Activated CD8-positive, alpha-beta T cell treated with anti-CD3 and anti-CD28 coated beads, Interleukin-2, amount 10 ng/mL, durations not matched to agents 7 days and 5 days (primary cell): ENCODE measurements around the gene CSNK1G3. TPM values are rescaled to one million over a fixed set of nuclear protein-coding genes. Genes with fewer than 3 reads are reported as not detected.

Experiments used
- ATAC-seq: fragments of 150-1000 bp; cut with Tn5 transposase; one replicate; pipeline ENCODE4 v1.10.0; 2021; ENCODE audit warnings: moderate library complexity
- CTCF ChIA-PET: fragments of 350-600 bp; sonication (Branson Sonifier 250); formaldehyde crosslinking; loops from one replicate; lab custom pipeline; 2021; ENCODE audit warnings: antibody characterized with exemption; lab: Charles Lee
- POLR2A ChIA-PET: fragments of 350-600 bp; sonication (Branson Sonifier 250); formaldehyde crosslinking; loops from one replicate; lab custom pipeline; 2021; ENCODE audit warnings: antibody characterized with exemption; lab: Charles Lee
- DNase-seq: peaks from one replicate; pipeline ENCODE4 v3.0.0-alpha.2; 2020
- H3K27ac Mint-ChIP-seq: one replicate; pipeline ENCODE4 v1.8.0; 2021; ENCODE audit warnings: mild to moderate bottlenecking, mixed read lengths
- H3K27me3 Mint-ChIP-seq: one replicate; pipeline ENCODE4 v1.8.0; 2021; ENCODE audit warnings: low read depth, mixed read lengths
- H3K36me3 Mint-ChIP-seq: one replicate; pipeline ENCODE4 v1.8.0; 2021; ENCODE audit warnings: low read depth, mixed read lengths
- H3K4me1 Mint-ChIP-seq: one replicate; pipeline ENCODE4 v1.8.0; 2021; ENCODE audit warnings: low read depth, mixed read lengths
- H3K4me3 Mint-ChIP-seq: one replicate; pipeline ENCODE4 v1.8.0; 2021; ENCODE audit warnings: mild to moderate bottlenecking, mixed read lengths
- H3K9me3 Mint-ChIP-seq: one replicate; pipeline ENCODE4 v1.8.0; 2022; ENCODE audit warnings: mixed read lengths; ENCODE audit not compliant: insufficient read depth
- total RNA-seq, 2 experiments: library from RNA; stranded (reverse); gene quantifications; one replicate each; pipeline ENCODE4 v1.2.3, GENCODE V29; 2021

CSNK1G3 gene
- total RNA-seq, 2 experiments from 2014 or later, result 26.9 to 28.6 TPM

DNA sequence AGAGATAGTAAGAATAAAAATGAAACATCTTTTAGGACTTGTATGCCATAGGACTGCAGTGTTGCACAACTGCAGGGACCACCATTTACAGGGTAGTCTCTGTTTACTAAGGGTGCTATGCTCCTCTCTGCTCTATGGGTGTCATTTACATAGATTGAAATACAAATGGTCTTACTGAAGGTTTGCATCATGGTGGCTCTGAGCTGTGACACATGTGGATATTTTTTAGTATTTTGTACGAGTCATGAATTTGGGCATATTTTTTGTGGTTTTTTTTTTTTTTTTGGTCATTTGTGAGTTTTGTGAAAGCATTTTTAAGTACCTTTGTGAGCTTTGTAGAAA is 47.4 kb downstream of the CSNK1G3 start:
- no peak for DNase-seq
- Mint-ChIP-seq H3K27me3 (no peaks in the 10 kb centered on the region), H3K4me3 (no peak overlapping the region), H3K36me3 (peaks cover 20% of the 10 kb centered on the region), H3K9me3 (no peaks in the 10 kb centered on the region), H3K27ac (no peak overlapping the region), H3K4me1 (no peaks in the 10 kb centered on the region)
- CTCF ChIA-PET, result no interaction called here
- ATAC-seq, result no peak
- POLR2A ChIA-PET, result no interaction called here

DNA sequence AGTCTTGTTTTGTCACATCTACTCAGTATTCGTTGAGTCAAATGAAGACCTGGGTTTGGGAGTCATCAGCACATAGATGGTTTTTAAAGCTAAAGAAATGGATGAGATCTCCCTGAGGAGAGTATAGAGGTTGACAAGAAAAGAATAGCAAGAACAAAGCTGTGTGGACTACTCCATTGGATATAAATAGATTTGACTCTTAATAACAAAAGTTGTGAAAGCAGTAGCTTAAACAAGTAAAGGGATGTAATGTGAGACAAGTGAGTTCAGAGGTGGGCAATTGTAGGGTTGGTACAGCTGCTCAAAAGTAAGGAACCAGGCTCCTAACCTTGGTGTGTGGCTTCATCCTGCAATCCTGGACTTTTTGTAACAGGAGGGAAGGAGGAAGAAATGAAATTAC is 49.3 kb downstream of the CSNK1G3 start:
- ChIA-PET POLR2A (interaction anchor here (1.5 kb wide), 1 partner anchor 49 kb away, joined by 3 read pairs; the partner anchor contains the start of gene CSNK1G3), CTCF (interaction anchor here (0.9 to 1.0 kb wide), 3 partner anchors 9 to 139 kb away, joined by 4 read pairs; no protein-coding TSS in a partner anchor)
- Mint-ChIP-seq H3K36me3 (peaks cover 29% of the 10 kb centered on the region), H3K4me3 (no peak overlapping the region), H3K4me1 (no peaks in the 10 kb centered on the region), H3K9me3 (peaks cover 4% of the 10 kb centered on the region), H3K27me3 (no peaks in the 10 kb centered on the region), H3K27ac (no peak overlapping the region)
- ATAC-seq (no peak), DNase-seq (no peak)

DNA sequence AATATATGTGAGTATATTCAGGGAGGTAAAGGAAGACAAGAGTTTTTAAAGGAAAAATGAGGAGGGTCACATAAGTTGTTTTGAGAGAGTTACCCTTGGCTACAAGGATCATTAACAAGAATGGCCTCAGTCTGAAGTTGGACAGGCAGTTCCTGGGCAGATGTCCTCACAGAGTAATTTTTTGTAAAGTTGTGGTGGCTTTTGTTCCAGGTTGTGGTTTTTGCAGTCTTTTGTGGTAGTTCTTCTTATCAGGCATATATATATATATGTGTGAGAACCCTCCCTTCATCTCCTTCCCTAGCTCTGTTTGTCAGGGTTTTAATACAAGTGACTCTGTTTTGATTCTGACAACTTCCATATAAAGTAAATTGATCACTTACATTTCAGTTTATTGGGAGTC is 60.0 kb downstream of the CSNK1G3 start:
- Mint-ChIP-seq H3K36me3 (peaks cover 19% of the 10 kb centered on the region), H3K27me3 (no peaks in the 10 kb centered on the region), H3K27ac (no peak overlapping the region), H3K4me1 (peaks cover 16% of the 10 kb centered on the region), H3K4me3 (no peak overlapping the region), H3K9me3 (no peaks in the 10 kb centered on the region)
- ATAC-seq (no peak), DNase-seq (no peak)
- POLR2A ChIA-PET, result no interaction called here
- CTCF ChIA-PET, result interaction anchor here (1.2 kb wide), 1 partner anchor 148 kb away, joined by 3 read pairs; no protein-coding TSS in a partner anchor

DNA sequence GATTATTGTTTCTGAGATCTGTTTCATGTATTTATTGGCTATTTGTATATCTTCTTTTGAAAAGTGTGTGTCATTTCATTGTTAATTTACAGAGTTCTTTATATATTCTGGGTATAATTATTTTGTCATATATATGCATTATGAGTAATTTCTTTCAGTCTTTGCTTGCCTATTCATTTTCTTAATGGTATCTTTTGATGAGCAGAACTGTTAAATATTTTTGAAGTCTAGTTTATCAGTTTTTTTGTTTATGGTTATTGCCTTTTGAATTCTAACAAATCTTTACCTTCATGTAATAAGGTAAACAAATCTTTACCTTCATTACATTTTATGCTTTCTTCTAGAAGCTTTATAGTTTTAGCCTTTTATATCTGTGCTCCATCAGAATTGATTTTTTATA is 66.4 kb downstream of the CSNK1G3 start:
- POLR2A ChIA-PET, result no interaction called here

DNA sequence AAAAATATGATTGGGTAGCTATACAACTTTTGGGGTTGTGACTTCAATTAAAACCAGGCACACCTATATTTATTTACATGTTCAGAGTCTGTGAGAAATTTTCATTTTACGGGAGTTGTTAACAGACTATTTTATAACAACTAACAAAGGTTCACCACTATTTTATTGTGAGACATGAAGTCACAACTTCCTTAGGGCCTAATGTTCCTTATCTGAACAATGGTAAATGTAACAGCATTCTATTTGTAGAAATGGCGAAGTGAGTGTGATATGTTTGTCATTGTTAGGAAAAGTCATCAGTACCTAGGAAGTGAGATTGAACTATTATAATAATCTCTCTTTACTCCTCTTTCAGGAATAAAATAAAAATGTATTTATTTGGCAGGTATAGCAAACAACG is 67.4 kb downstream of the CSNK1G3 start:
- H3K27me3 Mint-ChIP-seq, result no peaks in the 10 kb centered on the region
- DNase-seq (no peak), ATAC-seq (no peak)
- H3K4me3 Mint-ChIP-seq, result no peak overlapping the region
- H3K4me1 Mint-ChIP-seq, result no peaks in the 10 kb centered on the region
- no peaks in the 10 kb centered on the region for H3K9me3 Mint-ChIP-seq
- ChIA-PET POLR2A (no interaction called here), CTCF (no interaction called here)
- H3K36me3 Mint-ChIP-seq, result peaks cover 29% of the 10 kb centered on the region
- no peak overlapping the region for H3K27ac Mint-ChIP-seq

More for the DNA sequence above, 66.4 kb downstream of the CSNK1G3 start:
- DNase-seq (no peak), ATAC-seq (no peak)
- no peak overlapping the region for H3K27ac Mint-ChIP-seq
- H3K9me3 Mint-ChIP-seq, result no peaks in the 10 kb centered on the region
- H3K27me3 Mint-ChIP-seq, result no peaks in the 10 kb centered on the region
- CTCF ChIA-PET, result interaction anchor here (0.7 kb wide), 1 partner anchor 234 kb away, joined by 3 read pairs; no protein-coding TSS in a partner anchor
- H3K4me3 Mint-ChIP-seq, result no peak overlapping the region
- peaks cover 26% of the 10 kb centered on the region for H3K36me3 Mint-ChIP-seq
- H3K4me1 Mint-ChIP-seq, result no peaks in the 10 kb centered on the region

DNA sequence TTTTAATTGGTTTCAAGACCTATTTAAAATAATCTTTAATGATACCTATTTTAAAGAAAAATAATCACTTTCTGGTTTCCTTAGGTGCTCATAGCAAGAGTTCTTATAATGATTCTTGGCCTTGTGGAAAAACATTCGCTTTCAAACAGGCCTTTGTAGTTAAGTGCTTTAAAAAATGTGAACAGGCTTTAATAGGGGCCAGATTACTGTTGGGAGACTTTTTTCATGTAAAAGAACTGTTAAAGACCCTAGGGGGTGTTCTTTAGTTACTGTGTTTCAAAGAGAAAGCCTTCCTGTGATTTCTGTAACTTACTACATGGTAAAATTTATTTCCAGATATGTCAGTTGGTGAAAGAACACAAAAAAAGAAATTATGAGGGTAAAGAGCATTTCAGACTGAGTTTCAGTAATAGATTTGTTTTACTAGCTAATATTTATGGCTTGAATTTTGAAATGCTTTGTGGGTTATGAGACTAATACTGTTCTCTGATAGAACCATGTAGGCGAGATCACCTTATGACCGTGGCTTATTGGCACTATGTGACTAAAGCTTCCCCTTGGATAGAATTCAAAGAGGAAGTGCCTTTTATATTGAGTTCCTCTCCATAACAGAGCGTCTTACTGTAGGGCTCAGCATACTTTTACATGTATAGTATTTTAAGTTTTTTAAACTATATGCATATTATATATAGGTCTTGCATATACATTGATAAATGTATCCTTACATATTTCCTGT is 70.7 kb downstream of the CSNK1G3 start:
- ChIA-PET CTCF (no interaction called here), POLR2A (no interaction called here)
- H3K27ac Mint-ChIP-seq, result no peak overlapping the region
- DNase-seq (no peak), ATAC-seq (no peak)
- peaks cover 25% of the 10 kb centered on the region for H3K36me3 Mint-ChIP-seq
- H3K4me3 Mint-ChIP-seq, result no peak overlapping the region
- H3K9me3 Mint-ChIP-seq, result no peaks in the 10 kb centered on the region
- no peaks in the 10 kb centered on the region for H3K4me1 Mint-ChIP-seq
- H3K27me3 Mint-ChIP-seq, result no peaks in the 10 kb centered on the region

DNA sequence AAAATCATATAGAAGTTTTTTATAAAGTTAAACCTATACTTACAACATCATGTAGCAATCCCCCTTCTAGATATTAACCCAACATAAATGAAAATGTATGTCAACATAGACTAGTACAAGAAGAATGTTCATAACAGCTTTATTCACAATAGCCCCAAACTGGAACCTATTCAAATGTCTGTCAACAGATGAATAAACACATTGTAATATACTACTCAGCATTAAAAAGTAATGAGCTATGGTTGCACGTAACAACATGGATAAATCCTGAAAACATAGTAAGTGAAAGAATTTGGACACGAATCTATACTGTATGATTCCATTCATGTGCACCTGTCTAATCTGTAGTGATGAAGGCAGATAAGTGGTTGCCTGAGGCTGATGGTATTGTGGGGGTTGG is 73.9 kb downstream of the CSNK1G3 start:
- Mint-ChIP-seq H3K4me3 (no peak overlapping the region), H3K27me3 (no peaks in the 10 kb centered on the region), H3K9me3 (no peaks in the 10 kb centered on the region), H3K27ac (no peak overlapping the region), H3K4me1 (no peaks in the 10 kb centered on the region), H3K36me3 (peaks cover 20% of the 10 kb centered on the region)
- ChIA-PET POLR2A (no interaction called here), CTCF (interaction anchor here (1.5 kb wide), 1 partner anchor 163 kb away, joined by 4 read pairs; the partner anchor contains the start of gene CEP120)
- DNase-seq (no peak), ATAC-seq (no peak)

DNA sequence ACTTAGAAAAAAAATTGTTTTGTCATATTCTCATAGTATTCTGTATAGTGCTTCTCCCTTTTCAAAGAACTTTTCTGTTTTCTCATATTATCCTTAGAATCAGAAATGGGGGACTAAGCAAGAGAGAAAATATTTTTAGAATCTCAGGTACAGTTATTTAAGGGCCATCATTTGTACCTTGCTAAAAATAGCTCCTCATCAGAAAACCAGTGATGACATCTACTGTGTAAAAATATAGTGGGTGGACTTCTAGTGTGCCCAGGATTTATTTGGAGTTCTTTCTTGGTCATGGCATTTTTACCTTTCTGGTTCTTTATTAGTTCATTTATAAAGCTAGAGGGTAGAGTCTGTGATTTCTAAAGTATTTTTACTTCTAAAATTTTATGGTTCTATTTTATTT is 82.5 kb downstream of the CSNK1G3 start:
- Mint-ChIP-seq H3K4me3 (no peak overlapping the region), H3K36me3 (peaks cover 22% of the 10 kb centered on the region), H3K27ac (no peak overlapping the region), H3K9me3 (no peaks in the 10 kb centered on the region), H3K4me1 (no peaks in the 10 kb centered on the region), H3K27me3 (no peaks in the 10 kb centered on the region)
- ChIA-PET POLR2A (no interaction called here), CTCF (interaction anchor here (0.7 to 2.5 kb wide), 3 partner anchors 16 to 171 kb away, joined by 3 to 8 read pairs (median 7); partner anchors contain the start of gene CEP120)
- DNase-seq, result no peak
- ATAC-seq, result no peak

DNA sequence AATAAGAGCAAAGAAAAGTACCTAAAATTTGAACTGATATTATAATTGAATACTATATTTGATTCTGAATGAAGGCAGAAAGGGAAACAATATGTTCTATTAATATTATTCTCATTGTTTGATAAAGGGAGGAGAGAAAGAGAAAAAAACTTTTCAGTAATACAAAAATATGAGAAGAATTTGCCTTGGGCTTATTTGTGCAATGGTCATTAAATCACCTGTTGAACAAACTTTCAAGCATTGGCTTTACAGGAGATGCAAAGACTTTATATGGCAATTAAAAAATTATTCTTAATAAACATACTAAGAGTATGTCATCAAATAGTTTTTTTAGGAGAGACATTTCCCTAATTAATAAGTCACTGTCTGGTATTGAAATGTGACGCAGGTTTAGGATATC is 85.0 kb downstream of the CSNK1G3 start:
- Mint-ChIP-seq H3K4me1 (no peaks in the 10 kb centered on the region), H3K27me3 (no peaks in the 10 kb centered on the region), H3K4me3 (no peak overlapping the region), H3K9me3 (no peaks in the 10 kb centered on the region), H3K27ac (no peak overlapping the region), H3K36me3 (peaks cover 16% of the 10 kb centered on the region)
- ChIA-PET CTCF (no interaction called here), POLR2A (no interaction called here)
- DNase-seq, result no peak
- ATAC-seq, result no peak

DNA sequence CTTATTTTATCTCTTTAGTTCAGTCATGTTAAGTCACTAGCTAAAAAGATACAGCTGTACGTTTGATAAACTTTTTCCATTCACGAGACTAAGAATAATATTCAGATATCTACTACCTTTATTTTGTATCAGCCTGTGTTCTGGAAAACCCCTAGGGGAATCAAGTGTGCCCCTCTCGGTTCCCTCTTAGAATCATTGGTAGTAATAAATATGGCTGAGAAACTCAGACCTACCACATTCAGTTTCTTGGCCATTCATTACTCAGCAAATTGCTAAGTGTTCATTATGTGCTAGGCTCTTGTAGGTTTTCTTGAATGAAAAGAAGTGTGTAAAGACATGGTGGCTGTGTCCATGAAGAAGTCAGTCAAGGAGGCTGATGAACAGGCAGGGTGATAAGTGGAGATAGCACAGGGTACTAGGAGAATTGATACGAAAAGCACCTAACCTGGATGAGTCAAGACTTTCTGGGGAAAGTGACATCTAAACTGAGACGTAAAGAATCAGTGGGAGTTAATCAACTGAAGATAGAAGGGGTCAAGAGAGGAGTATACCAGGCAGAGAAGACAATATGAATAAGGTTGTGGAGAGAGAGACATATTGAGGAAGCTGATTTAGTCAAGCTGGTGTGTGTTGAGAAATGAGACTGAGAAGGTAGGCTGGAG is 86.2 kb downstream of the CSNK1G3 start:
- POLR2A ChIA-PET, result no interaction called here
- CTCF ChIA-PET, result interaction anchor here (0.8 kb wide), 1 partner anchor 175 kb away, joined by 3 read pairs; the partner anchor contains the start of gene CEP120
- H3K4me1 Mint-ChIP-seq, result no peaks in the 10 kb centered on the region
- no peak for DNase-seq
- H3K4me3 Mint-ChIP-seq, result no peak overlapping the region
- no peak for ATAC-seq
- H3K27me3 Mint-ChIP-seq, result no peaks in the 10 kb centered on the region
- no peak overlapping the region for H3K27ac Mint-ChIP-seq
- peaks cover 16% of the 10 kb centered on the region for H3K36me3 Mint-ChIP-seq
- no peaks in the 10 kb centered on the region for H3K9me3 Mint-ChIP-seq

DNA sequence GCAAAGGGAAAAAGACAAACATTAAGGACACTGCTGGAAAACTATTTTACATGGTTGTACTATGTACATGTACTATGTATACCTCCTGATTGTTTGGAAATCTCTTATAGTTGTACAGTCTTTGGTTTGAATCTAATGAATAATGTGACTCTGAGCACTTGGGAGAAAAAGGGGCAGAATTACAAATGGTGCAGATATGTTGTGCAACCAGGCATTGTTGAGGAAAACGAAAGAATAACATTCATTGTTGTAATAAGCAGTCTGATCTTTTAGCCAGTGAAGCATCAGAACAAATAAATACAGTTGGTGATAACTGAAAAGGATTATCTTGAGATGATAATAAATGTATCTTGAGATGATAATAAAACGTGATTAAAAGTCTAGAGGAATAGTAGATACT is 87.2 kb downstream of the CSNK1G3 start:
- ChIA-PET POLR2A (no interaction called here), CTCF (no interaction called here)
- ATAC-seq (no peak), DNase-seq (no peak)
- peaks cover 11% of the 10 kb centered on the region for H3K36me3 Mint-ChIP-seq
- H3K27me3 Mint-ChIP-seq, result no peaks in the 10 kb centered on the region
- no peaks in the 10 kb centered on the region for H3K9me3 Mint-ChIP-seq
- no peak overlapping the region for H3K4me3 Mint-ChIP-seq
- no peak overlapping the region for H3K27ac Mint-ChIP-seq
- H3K4me1 Mint-ChIP-seq, result no peaks in the 10 kb centered on the region

DNA sequence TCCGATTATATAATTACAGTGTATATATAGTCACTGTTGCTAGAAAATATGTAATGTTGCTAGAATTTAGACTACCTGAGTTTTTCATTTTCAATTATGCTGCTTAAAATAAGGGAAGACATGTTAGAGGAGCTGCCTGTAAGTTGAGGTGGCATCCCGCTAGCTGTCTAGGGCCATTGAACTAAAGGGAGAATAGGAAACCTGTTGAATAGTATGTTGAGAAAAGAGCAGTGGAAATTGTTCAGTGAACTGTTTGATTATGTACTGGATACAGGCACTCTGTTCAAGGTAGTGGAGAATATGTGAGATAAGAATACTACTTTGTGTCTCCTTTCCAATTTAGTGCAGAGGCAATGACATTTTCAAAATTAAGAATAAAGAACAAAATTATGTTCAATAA is 89.6 kb downstream of the CSNK1G3 start:
- no peaks in the 10 kb centered on the region for H3K27me3 Mint-ChIP-seq
- ChIA-PET POLR2A (no interaction called here), CTCF (no interaction called here)
- no peak for ATAC-seq
- H3K4me1 Mint-ChIP-seq, result no peaks in the 10 kb centered on the region
- DNase-seq, result no peak
- no peaks in the 10 kb centered on the region for H3K9me3 Mint-ChIP-seq
- H3K4me3 Mint-ChIP-seq, result no peak overlapping the region
- peaks cover 14% of the 10 kb centered on the region for H3K36me3 Mint-ChIP-seq
- no peak overlapping the region for H3K27ac Mint-ChIP-seq
